NCI-H2227 treated with DMSO at 0.1 percent for 48 hours (cell line): ENCODE results near the gene KLK7.

Source experiments
- DNase-seq: peaks from one replicate; lab custom pipeline; 2025; lab: John Stamatoyannopoulos, UW

KLK7 gene

DNA sequence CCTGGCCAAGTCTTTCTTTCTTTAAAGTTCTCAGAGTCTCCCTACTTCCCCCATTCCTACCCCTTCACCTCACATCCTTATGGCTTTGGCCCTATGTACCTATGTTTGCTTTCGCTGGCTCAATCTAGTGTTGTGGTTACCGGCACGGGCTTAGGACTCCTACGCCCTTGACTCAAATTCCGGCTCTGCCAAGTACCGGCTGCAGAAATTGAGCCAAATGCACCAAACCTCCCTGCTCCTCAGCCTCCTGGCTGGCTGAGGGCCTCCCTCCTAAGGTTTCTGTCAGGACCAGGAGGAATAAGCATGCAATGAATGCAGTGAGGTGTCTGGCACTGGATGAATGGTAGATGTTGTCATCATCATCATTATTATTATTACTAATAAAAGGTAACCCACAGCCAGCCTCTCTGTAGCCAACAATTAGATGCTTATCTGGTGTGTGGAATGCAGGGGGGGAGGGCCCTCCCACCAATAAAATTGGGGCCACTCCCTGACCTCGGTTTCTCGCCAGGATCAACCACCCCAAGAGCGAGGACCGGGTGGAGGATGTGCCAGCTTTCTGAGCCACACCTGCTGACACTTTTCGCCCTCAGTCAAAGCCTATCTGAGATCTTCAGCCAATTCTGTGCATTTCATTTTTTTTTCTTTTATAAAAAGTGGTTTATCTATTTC lies 51.6 kb downstream of the KLK7 start:
- DNase-seq, result no peak

- DNase-seq, result no peak
Measured at GRCh38 chr19:50931023-50931422, 52.7 kb downstream of the KLK7 start.

DNA sequence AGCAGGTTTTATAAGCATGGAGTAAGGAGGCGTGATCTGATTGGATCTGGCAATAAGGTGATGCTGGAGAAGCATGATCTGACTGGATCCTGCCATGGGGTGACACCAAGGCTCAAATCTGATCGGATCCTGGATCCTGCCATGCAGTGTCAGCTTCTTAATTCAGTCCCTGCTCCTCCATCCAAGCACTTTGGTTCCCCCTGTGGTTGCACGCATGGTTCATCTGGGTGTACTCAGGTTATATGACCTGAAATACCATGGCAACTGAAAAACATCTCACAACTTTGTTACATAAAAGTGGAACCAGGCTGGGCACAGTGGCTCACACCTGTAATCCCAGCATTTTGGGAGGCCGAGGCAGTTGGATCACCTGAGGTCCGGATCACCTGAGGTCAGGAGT lies 54.9 kb downstream of the KLK7 start:
- DNase-seq, result no peak
